Spinal cord (tissue), 10 donors: ENCODE results near the gene NCDN. TPM values are rescaled to one million over a fixed set of nuclear protein-coding genes. Genes with fewer than 3 reads are reported as not detected.

ENCODE experiments used
- DNase-seq, 6 donors: peaks; one replicate each; pipeline versions ENCODE4 v3.0.0 to v3.0.0-alpha.2; 2013 to 2015; ENCODE audit warnings: low spot score in 6 of 6, low read depth in 4 of 6
- H3K27ac ChIP-seq: one replicate; pipeline ENCODE4 v1.5.1; 2013; ENCODE audit warnings: low read depth, low read length, control low read depth
- H3K27me3 ChIP-seq: one replicate; pipeline ENCODE4 v1.6.1; 2013; ENCODE audit warnings: low read length; ENCODE audit not compliant: control insufficient read depth, insufficient read depth
- H3K36me3 ChIP-seq: one replicate; pipeline ENCODE4 v1.6.1; 2013; ENCODE audit warnings: low read length; ENCODE audit not compliant: control insufficient read depth, insufficient read depth
- H3K4me1 ChIP-seq: one replicate; pipeline ENCODE4 v1.6.1; 2013; ENCODE audit warnings: low read length; ENCODE audit not compliant: control insufficient read depth, insufficient read depth
- H3K4me3 ChIP-seq: one replicate; pipeline ENCODE4 v1.5.1; 2013; ENCODE audit warnings: low read depth, low read length, control low read depth
- H3K9me3 ChIP-seq: one replicate; pipeline ENCODE4 v1.6.1; 2013; ENCODE audit warnings: low read length; ENCODE audit not compliant: control insufficient read depth, insufficient read depth
- WGBS: methylation state at CpG from one replicate; pipeline ENCODE4 v1.1.5; 2013; ENCODE audit warnings: missing lambda C conversion rate; ENCODE audit not compliant: insufficient coverage; 5-methylcytosine and 5-hydroxymethylcytosine counted together
- polyA plus RNA-seq, 2 donors: library from polyadenylated mRNA; unstranded; fragments of 120-200 nt; gene quantifications; one replicate each; pipeline ENCODE4 v1.2.1, GENCODE V29; 2013; ENCODE audit not compliant: insufficient read length in 2 of 2
- total RNA-seq, 2 donors: library from RNA; depleted of rRNA in 1 of 2; stranded (reverse); fragments of 120-200 nt in 1 of 2; fragments of >200 nt in 1 of 2; gene quantifications; one replicate each; pipeline versions ENCODE4 v1.2.3 to v1.2.4, GENCODE V29; 2013 to 2014
- donor health status: healthy.

The NCDN gene
- total and polyA plus RNA-seq, 4 donors, result 39.9 to 209 (median 159) TPM

DNA sequence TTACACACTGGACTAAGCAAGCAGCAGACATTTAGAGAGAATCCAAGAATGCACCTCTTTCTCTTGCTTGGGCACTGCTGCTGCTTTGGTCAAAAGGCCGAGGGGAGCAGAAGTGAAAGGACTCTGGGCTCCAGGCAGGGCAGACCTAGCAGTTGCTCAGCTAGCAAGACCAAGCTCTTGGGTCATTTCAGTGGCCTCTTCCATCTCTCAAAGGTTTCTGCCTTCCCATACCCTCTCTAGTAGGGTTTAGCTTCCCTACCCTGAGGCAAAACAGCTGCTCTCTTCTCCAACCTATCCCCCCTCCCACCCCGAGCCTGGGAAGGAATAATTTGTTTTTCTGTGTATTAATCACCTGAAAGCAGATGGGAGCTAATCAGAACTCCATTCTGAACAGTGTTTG lies 41.3 kb downstream of the NCDN start:
- Histone ChIP-seq H3K27ac (no peak overlapping the region), H3K4me3 (no peak overlapping the region), H3K4me1 (no peaks in the 10 kb centered on the region), H3K9me3 (no peaks in the 10 kb centered on the region), H3K27me3 (no peaks in the 10 kb centered on the region), H3K36me3 (peaks cover 29% of the 10 kb centered on the region)
- WGBS, result 91% methylated on average over 1 of the region's 2 CpGs
- DNase-seq, result peak in 1 of 6 donors; percentile 15

DNA sequence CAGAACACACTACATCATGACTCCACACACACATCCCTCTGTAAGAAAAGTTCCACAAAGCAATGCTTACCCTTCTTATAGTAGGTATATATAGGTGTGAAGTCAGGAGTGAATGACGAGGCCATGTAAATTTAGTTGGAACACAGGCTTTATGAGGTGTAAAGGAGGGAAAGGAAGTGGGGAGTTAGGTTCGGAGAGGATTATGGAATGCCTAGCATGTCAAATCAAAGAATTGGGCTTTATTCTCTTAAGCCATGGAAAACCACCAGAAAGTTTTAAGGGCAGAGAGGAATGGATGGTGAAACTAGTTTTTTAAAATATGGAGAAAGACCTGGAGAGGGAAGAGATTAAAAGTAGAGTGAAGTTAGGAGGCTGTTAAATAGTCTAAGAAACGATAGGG lies 41.8 kb downstream of the NCDN start:
- Histone ChIP-seq H3K36me3 (peaks cover 33% of the 10 kb centered on the region), H3K27me3 (no peaks in the 10 kb centered on the region), H3K9me3 (no peaks in the 10 kb centered on the region), H3K27ac (no peak overlapping the region), H3K4me3 (no peak overlapping the region), H3K4me1 (no peaks in the 10 kb centered on the region)
- no peak for DNase-seq
- WGBS, result 85% methylated on average over 3 of the region's 3 CpGs

DNA sequence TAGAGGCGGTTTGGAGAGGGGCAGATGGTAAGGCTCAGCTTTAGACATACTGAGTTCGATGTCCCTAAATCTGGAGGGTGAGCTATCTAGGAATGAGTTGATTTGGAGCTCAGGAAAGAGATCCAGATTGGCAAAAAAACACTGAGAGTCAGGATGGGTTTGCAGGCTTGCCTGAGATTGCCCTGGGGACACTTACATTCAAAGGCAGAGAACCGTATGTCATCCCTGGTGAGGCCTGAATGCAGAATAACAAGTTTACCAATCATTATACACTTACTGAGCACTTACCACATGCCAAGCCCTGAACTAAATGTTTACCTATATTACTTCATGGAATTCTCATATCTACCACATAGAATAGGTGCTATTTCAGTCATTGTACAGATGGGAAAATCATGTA lies 43.0 kb downstream of the NCDN start:
- Histone ChIP-seq H3K36me3 (peaks cover 33% of the 10 kb centered on the region), H3K9me3 (no peaks in the 10 kb centered on the region), H3K27me3 (no peaks in the 10 kb centered on the region), H3K27ac (no peak overlapping the region), H3K4me1 (no peaks in the 10 kb centered on the region), H3K4me3 (no peak overlapping the region)
- 95% methylated on average over 3 of the region's 3 CpGs for WGBS
- no peak for DNase-seq

DNA sequence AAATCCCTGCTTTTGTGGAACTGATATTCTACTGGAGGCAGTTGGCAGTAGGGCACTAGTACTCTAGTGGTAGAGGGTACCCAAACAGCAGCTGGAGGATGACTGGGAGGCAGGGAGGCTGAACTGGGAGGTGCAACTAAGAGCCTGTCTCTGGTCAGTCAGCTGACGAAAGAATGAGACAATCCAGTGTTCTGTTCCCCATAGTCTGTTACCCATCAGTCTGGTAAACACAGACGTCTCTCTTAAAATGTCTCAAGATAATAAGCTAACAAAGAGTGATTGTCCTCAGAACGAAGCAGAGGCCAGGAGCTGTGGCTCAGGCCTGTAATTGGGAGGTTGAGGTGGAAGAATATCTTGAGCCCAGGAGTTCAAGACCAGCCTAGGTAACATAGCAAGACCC lies 45.9 kb downstream of the NCDN start:
- Histone ChIP-seq H3K27me3 (no peaks in the 10 kb centered on the region), H3K4me1 (no peaks in the 10 kb centered on the region), H3K9me3 (no peaks in the 10 kb centered on the region), H3K4me3 (no peak overlapping the region), H3K36me3 (peaks cover 39% of the 10 kb centered on the region), H3K27ac (no peak overlapping the region)
- 60% methylated on average over 2 of the region's 3 CpGs for WGBS
- DNase-seq, result no peak

GRCh38 chr1:35603941-35604340 lies 46.3 kb downstream of the NCDN start:
- no CpG with 5 or more reads among the region's 4 CpGs for WGBS
- peaks cover 39% of the 10 kb centered on the region for H3K36me3 ChIP-seq

GRCh38 chr1:35605071-35605866 lies 47.7 kb downstream of the NCDN start:
- WGBS, result 53% methylated on average over 5 of the region's 6 CpGs

More at GRCh38 chr1:35603941-35604340, 46.3 kb downstream of the NCDN start:
- Histone ChIP-seq H3K9me3 (no peaks in the 10 kb centered on the region), H3K27ac (no peak overlapping the region), H3K4me3 (no peak overlapping the region), H3K4me1 (no peaks in the 10 kb centered on the region), H3K27me3 (no peaks in the 10 kb centered on the region)
- no peak for DNase-seq

DNA sequence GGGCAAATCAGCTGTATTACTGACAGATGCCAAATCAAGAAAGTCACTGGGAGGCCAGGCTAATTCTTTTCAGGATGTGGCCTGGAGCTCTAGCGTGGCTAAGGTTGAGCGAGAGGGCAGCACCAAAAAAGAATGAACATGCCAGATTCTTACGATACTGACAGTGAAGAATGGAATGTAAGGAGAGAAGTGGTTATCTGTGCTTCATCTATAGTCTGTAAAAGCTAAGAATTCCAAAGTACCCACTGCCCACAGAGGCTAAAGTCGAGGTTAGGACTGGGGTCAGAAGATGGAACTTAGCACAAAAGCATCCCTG lies 48.2 kb downstream of the NCDN start:
- Histone ChIP-seq H3K27ac (no peak overlapping the region), H3K9me3 (no peaks in the 10 kb centered on the region), H3K4me1 (no peaks in the 10 kb centered on the region), H3K27me3 (no peaks in the 10 kb centered on the region), H3K4me3 (no peak overlapping the region), H3K36me3 (peaks cover 45% of the 10 kb centered on the region)
- WGBS, result 54% methylated on average over 3 of the region's 4 CpGs
- DNase-seq, result no peak

More at GRCh38 chr1:35605071-35605866, 47.7 kb downstream of the NCDN start:
- Histone ChIP-seq H3K9me3 (no peaks in the 10 kb centered on the region), H3K4me1 (no peaks in the 10 kb centered on the region), H3K36me3 (peaks cover 43% of the 10 kb centered on the region), H3K27me3 (no peaks in the 10 kb centered on the region), H3K27ac (no peak overlapping the region), H3K4me3 (no peak overlapping the region)
- DNase-seq, result peak in 1 of 6 donors; percentile 3

GRCh38 chr1:35611655-35612054 lies 54.1 kb downstream of the NCDN start:
- Histone ChIP-seq H3K9me3 (no peaks in the 10 kb centered on the region), H3K4me3 (no peak overlapping the region), H3K36me3 (peaks cover 18% of the 10 kb centered on the region), H3K27me3 (no peaks in the 10 kb centered on the region), H3K4me1 (no peaks in the 10 kb centered on the region), H3K27ac (no peak overlapping the region)
- 100% methylated on average over 5 of the region's 7 CpGs for WGBS
- DNase-seq, result no peak

GRCh38 chr1:35615440-35615839 lies 57.8 kb downstream of the NCDN start:
- H3K36me3 ChIP-seq, result peaks cover 9% of the 10 kb centered on the region
- WGBS, result 43% methylated on average over 7 of the region's 8 CpGs
- no peak overlapping the region for H3K4me3 ChIP-seq
- no peak overlapping the region for H3K27ac ChIP-seq
- H3K9me3 ChIP-seq, result no peaks in the 10 kb centered on the region
- peak in 2 of 6 donors; percentile 13 to 42 for DNase-seq
- H3K4me1 ChIP-seq, result no peaks in the 10 kb centered on the region
- H3K27me3 ChIP-seq, result no peaks in the 10 kb centered on the region
